HTERT RPE-1 (cell line): Measurements from ENCODE around the gene NCF4.

ENCODE experiments used
- in situ Hi-C: fragments of 300-500 bp; cut with MboI; formaldehyde crosslinking; loops from 4 replicates; pipeline ENCODE4 v1.14.3; 2020; ENCODE audit warnings: low sequenced_read_pairs

The NCF4 gene

GRCh38 chr22:36835903-36836302, 24.9 kb upstream of the NCF4 start:
- in situ Hi-C loops: no loop called here

DNA sequence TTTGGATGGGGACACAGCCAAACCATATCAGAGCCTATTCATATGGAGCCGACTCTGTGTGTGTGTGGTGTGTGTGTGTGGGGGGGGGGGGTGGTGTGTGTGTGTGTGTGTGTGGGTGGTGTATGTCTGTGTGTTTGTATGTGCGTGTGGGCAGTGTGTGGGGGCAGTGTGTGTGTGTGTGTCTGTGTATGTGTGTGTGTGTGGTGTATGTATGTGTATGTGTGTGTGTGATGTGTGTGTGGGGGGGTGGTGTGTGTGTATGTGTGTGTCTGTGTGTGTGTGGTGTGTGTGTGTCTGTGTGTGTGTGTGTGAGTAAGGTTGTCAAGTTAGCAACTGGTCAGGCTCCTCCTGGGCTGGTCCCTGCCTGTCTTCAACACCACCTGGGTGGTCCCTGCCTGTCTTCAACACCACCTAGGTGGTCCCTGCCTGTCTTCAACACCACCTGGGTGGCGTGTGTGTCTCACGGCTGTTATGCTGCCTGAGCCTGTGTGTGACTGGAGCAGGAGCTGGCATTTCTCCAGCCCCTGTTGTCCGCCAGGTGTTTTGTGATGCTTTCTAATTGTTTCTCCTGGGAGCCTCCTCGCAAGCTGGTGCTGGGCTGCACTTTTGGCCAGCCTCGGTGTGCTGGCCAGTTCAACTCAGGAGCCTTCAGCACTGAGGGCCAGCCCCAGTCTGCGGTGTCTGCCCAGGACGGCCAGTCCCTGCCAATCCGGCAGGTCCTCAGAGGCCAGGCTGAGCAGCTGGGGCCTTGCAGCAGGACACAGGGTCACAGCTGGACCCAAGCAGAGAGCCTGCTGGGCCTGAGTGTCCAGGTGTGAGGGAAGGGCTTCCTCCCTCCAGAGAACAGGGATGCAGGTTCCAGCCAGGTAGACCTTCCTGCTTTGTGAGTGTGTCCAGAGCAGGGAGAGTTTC, 22.4 kb upstream of the NCF4 start:
- in situ Hi-C loops: no loop called here

- in situ Hi-C loops: no loop called here
Measured at GRCh38 chr22:36839356-36840073, 21.3 kb upstream of the NCF4 start.

- in situ Hi-C loops: no loop called here
Measured at GRCh38 chr22:36840106-36840505, 20.7 kb upstream of the NCF4 start.

GRCh38 chr22:36846271-36846670, 14.5 kb upstream of the NCF4 start:
- in situ Hi-C loops: no loop called here

GRCh38 chr22:36846949-36847348, 13.9 kb upstream of the NCF4 start:
- in situ Hi-C loops: no loop called here

DNA sequence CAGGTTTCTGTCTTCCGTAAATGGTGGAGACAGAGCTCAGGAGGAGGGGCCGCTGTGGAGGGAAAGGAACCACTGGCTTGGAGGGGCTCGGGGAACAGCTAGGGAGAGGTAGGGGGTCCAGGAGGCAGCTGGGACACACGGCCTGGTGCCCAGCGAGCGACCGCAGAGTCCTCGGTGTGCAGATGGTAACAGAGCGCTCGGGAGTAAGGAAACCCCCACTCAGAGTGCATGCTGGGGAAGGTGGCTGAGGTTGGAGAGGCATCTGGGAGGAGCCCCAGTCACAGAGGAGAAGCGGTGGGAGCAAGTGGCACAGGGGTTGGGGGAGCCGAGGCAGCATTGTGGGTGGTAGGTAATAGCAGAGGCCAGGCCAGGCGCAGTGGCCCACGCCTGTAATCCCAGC, 10.8 kb upstream of the NCF4 start:
- in situ Hi-C loops: no loop called here

- in situ Hi-C loops: no loop called here
Measured at GRCh38 chr22:36850682-36851081, 10.1 kb upstream of the NCF4 start.

GRCh38 chr22:36852056-36852973, 8.5 kb upstream of the NCF4 start:
- in situ Hi-C loops: no loop called here

DNA sequence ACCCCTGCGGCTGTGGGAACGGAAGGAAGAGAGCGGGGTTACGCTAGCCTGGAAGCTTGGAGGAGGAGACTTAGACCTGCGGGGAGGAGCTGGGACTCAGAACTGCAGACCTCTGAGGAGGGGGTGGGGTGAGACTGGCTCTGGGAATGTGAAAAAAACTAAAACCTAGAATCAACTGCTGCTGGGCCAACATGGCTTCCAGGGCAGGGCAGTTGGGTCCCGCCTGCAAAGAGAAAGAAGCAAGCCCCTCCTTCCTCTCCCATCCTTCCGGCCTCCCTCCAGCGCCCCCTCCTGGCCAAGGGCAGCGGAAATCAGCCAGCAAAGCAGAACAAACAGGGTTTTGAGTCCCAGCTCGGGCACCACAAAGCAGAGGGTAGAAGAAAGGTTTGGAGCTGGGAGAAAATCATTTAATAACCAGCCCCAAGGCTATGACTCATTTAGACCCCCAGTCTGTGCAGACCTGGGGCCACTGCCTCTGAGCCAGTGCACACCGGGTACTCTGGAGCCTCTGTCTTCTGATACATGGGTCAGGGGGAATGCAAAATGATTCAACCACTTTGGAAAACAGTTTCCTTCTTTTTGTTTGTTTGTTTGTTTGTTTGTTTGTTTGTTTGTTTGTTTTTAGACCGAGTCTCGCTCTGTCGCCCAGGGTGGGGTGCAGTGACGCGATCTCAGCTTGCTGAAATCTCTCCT, 7.3 kb upstream of the NCF4 start:
- in situ Hi-C loops: no loop called here

DNA sequence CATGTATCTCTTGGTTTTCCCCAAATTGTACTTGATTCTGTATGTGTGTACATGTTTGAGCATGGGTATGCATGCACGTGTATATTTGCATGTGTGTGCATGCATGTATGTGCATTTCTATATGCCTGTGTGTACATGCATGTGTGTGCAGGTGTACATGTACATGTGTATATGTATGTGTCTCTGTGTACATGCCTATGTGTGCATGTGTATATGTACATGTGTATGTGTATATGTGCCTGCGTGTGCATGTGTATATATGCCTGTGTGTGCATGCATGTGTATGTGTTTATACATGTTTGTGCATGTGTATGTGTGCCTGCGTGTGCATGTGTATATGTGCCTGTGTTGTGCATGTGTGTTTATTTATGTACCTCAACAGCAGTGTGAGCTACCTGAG, 5.3 kb upstream of the NCF4 start:
- in situ Hi-C loops: no loop called here

DNA sequence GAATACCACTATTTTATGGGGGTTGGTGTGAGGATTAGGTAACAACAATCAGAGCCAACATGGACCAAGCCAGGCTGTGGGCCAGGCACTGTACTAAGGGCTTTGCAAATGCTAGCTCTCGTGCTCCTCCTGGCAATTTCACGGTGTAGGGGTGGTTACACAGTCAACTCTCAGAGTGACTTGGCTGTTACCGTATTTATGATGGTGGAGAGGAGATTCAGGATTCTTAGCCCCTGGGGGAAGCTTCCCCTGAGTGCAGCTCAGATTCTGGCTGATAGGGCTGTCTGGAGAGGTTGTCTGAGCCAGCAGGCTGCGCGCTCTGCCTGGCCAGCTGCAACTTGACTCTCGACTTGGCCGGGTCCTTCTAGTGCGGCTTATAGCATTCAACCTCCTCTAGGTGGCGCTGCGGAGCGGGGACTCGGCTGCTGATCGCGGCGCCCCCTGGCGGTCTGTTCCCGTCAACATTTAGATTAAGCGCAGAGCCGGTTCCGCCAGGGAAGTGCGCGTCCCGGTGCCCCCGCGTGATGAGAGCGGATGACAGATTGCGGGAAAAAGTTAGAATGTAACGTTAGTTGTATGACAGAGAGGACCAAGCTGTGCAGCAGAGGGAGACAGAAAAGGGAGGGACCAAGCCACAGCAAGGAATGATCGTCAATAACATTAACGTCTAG, 4.5 kb upstream of the NCF4 start:
- in situ Hi-C loops: no loop called here

DNA sequence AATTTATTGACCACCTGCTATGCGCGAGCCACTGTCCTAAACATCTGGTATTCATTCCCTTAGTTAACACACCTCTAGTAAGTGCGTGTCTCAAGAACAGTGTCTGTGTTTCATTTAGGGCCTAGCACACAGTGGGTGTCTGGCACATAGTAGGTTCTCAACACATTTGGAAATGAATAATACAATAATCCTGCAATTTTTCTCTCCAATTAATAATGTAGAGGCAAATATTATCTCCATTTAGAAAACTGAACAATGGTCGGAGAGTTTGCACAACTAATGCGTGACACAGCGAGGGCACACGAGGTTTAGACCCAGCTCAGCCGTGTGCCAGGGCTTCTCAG, 4.0 kb upstream of the NCF4 start:
- in situ Hi-C loops: no loop called here

GRCh38 chr22:36858156-36858555, 2.6 kb upstream of the NCF4 start:
- in situ Hi-C loops: no loop called here

GRCh38 chr22:36858966-36859365, 1.8 kb upstream of the NCF4 start:
- in situ Hi-C loops: no loop called here

DNA sequence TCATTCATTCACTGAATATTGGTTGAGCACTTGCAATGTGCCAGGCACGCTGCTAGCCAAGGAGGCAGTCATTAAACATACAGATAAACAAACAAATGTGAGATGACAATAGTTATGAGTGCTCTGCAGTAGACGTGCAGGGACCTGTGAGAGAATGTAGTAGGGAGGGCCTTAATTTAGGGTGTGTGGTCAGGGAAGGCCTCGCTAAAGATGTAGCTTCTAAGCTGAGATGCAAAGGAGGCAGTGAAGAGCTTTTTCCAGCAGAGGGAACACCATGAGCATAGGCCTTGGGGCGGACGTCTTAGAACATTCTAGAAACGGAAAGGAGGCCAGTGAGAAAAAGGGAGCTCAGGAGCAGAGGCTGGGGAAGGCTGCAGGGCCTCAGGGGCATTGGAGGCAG, 789 bp upstream of the NCF4 start:
- in situ Hi-C loops: no loop called here

- in situ Hi-C loops: no loop called here
Measured at GRCh38 chr22:36860438-36860820, 377 bp upstream of the NCF4 start.

- in situ Hi-C loops: no loop called here
Measured at GRCh38 chr22:36862251-36863242, 1.7 kb downstream of the NCF4 start.

DNA sequence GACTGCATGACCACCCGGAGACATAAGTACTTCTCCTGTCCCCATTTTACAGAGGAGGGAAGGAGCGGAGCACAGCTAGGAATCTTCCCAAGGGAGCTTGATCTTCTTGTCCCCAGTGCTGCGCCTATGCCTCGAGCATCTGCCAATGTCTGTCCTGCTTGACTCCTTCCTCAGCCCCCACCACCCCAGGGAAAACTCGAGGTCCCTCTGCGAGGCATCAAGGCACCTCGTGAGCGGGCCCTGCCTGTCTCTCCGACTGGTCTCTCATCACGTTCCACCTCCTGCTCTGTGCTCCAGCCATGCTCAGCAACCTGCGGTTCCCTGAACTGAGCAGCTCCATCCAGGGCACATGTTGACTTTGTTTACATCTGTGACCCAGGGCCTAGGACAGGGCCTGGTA, 2.5 kb downstream of the NCF4 start:
- in situ Hi-C loops: no loop called here
